Stomach (tissue), 9 donors: Measurements from ENCODE around the gene SGPP2. TPM values are rescaled to one million over a fixed set of nuclear protein-coding genes. Genes with fewer than 3 reads are reported as not detected.

Experiments
- DNase-seq, 2 donors: peaks; one replicate each; pipeline versions ENCODE4 v3.0.0 to v3.0.0-alpha.2; 2013 to 2019
- H3K27ac ChIP-seq, 5 donors: fragments of 200-600 bp in 4 of 5; sonication (generic) in 4 of 5; one replicate each; pipeline ENCODE4 v1.5.1; 2013 to 2019; ENCODE audit warnings: mild to moderate bottlenecking in 1 of 5, moderate library complexity in 1 of 5
- H3K27me3 ChIP-seq, 3 donors: fragments of 200-600 bp; sonication (generic); one replicate each; pipeline ENCODE4 v1.5.1; 2017 to 2019; ENCODE audit warnings: mixed run types in 1 of 3
- H3K36me3 ChIP-seq, 4 donors: fragments of 200-600 bp; sonication (generic); 1 replicate in 3 of 4; 2 replicates in 1 of 4; pipeline ENCODE4 v1.5.1; 2016 to 2019
- H3K4me1 ChIP-seq, 4 donors: fragments of 200-600 bp; sonication (generic); one replicate each; pipeline ENCODE4 v1.5.1; 2016 to 2019
- H3K4me3 ChIP-seq, 4 donors: fragments of 200-600 bp; sonication (generic) in 3 of 4; one replicate each; pipeline ENCODE4 v1.5.1; 2016 to 2019; ENCODE audit warnings: mild to moderate bottlenecking in 1 of 4
- H3K9me3 ChIP-seq, 4 donors: fragments of 200-600 bp; sonication (generic); one replicate each; pipeline ENCODE4 v1.5.1; 2016 to 2019
- EP300 ChIP-seq: sonication (generic); formaldehyde crosslinking; IDR thresholded peaks from one replicate; pipeline ENCODE4 v1.6.1; 2017; ENCODE audit warnings: antibody characterized with exemption
- POLR2A ChIP-seq, 4 donors: fragments of 450-650 bp; IDR thresholded peaks; one replicate each; pipeline ENCODE4 v1.6.1; 2016; ENCODE audit warnings: antibody characterized with exemption in 4 of 4, control low read depth in 2 of 4, mild to moderate bottlenecking in 1 of 4, moderate library complexity in 1 of 4
- POLR2AphosphoS5 ChIP-seq, 3 donors: sonication (generic); formaldehyde crosslinking; IDR thresholded peaks; one replicate each; pipeline ENCODE4 v1.6.1; 2016; ENCODE audit warnings: antibody characterized with exemption in 3 of 3
- WGBS, 5 donors: extraction: QIAGEN DNeasy Blood & Tissue Kit in 3 of 5; methylation state at CpG; one replicate each; pipeline versions ENCODE4 v1.1.5 to v1.1.7; 2013 to 2018; 5-methylcytosine and 5-hydroxymethylcytosine counted together
- intact Hi-C: fragments of 100-400 bp; cut with DNase I; formaldehyde crosslinking; loops from one replicate; pipeline ENCODE4 v1.15.1; 2023; ENCODE audit warnings: low total_unique reads
- polyA plus RNA-seq, 3 donors: library from polyadenylated mRNA; stranded (reverse); fragments of 200-250 nt; gene quantifications; one replicate each; pipeline ENCODE4 v1.2.3, GENCODE V29; 2013
- total RNA-seq, 5 donors: library from RNA; depleted of rRNA; stranded (reverse); fragments of >200 nt; gene quantifications; one replicate each; pipeline versions ENCODE4 v1.1.0 to v1.2.3, GENCODE V29; 2014 to 2016
- TF ChIP-seq, protein P1 (sequence below), 7 experiments: fragments of 450-650 bp in 4 of 7; fragments of 200-600 bp in 3 of 7; sonication (generic) in 3 of 7; IDR thresholded peaks; one replicate each; pipeline ENCODE4 v1.5.1; 2016 to 2019; ENCODE audit warnings: antibody characterized with exemption in 7 of 7, control low read depth in 2 of 7, mild to moderate bottlenecking in 1 of 7
- donor health status: healthy with polysubstance abuse.
- donor health status: Bipolar disorder and iron deficiency.
- donor health status: healthy.

SGPP2 gene
- total and polyA plus RNA-seq, 8 donors = 1.7 to 50.4 (median 21.0) TPM

DNA sequence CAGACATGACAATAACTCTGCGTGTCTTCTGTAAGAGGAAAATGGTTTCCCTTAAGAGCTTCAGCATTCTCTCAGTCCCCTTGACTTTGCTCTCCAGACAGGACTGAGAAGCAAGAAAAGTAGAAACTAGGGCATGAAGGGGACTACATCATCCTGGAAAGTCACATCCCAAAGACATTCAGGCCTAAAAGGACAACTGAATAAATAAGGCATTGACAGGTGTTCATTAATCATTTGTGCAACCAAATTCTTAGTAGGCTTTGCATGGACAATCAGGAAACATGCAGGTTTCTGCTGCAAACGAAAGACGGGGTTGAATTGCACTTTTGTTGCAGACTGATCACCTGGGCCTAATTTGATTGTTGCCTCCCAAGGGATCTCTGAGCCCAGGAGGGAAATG, 1.2 kb upstream of the SGPP2 start:
- 65 to 78% (median 68%) methylated on average over 3 of the region's 3 CpGs for whole genome bisulfite sequencing, 5 donors
- intact Hi-C loops = no loop called here
- no peak overlapping the region for H3K4me3 ChIP-seq
- H3K27ac ChIP-seq = peak overlapping the region in 1 of 5 donors; percentile 86
- H3K4me1 ChIP-seq = peaks cover 13 to 38% (median 18%) of the 10 kb centered on the region in 4 donors
- no peaks in the 10 kb centered on the region for H3K9me3 ChIP-seq
- H3K27me3 ChIP-seq = peaks cover 0 to 50% (median 22%) of the 10 kb centered on the region in 3 donors
- TF ChIP-seq POLR2A (IDR thresholded peaks at IDR 0.05) = no peak
- TF ChIP-seq EP300 = no peak
- TF ChIP-seq POLR2AphosphoS5 (IDR thresholded peaks at IDR 0.05) = no peak
- TF ChIP-seq, protein P1, sequence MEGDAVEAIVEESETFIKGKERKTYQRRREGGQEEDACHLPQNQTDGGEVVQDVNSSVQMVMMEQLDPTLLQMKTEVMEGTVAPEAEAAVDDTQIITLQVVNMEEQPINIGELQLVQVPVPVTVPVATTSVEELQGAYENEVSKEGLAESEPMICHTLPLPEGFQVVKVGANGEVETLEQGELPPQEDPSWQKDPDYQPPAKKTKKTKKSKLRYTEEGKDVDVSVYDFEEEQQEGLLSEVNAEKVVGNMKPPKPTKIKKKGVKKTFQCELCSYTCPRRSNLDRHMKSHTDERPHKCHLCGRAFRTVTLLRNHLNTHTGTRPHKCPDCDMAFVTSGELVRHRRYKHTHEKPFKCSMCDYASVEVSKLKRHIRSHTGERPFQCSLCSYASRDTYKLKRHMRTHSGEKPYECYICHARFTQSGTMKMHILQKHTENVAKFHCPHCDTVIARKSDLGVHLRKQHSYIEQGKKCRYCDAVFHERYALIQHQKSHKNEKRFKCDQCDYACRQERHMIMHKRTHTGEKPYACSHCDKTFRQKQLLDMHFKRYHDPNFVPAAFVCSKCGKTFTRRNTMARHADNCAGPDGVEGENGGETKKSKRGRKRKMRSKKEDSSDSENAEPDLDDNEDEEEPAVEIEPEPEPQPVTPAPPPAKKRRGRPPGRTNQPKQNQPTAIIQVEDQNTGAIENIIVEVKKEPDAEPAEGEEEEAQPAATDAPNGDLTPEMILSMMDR (IDR thresholded peaks at IDR 0.05) = no peak
- no peaks in the 10 kb centered on the region for H3K36me3 ChIP-seq
- no peak for DNase-seq

DNA sequence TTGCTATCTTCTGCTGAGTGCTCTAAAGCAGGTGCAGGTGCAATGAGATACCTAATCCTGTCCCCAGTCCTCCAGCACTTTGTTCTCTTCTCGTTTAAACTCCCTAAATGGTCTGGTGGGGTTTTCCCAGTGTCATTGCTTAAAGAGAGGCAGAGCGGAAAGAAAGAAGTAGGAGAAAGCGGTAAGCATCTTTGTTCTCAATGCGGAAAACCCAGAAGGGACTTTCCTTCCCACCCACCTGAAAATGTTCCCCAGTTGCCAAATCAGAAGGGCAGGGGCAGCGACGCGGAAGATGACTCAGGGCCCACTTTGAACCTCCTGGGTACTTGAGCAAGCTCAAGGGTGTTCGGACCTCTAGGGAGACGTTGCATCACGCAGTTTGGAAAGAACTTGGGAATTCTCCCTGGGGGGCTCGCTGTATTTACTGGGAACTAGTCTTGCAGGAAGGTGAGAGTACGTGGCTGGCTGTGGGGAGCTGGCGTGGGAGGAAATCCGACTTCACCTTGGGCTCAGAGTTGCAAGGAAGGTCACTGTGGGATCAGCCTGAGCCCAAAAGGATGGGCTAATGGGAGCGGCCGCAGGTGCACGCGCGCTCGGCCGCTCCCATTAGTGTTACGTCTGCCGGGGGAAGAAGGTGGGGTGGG, 589 bp upstream of the SGPP2 start:
- intact Hi-C loops = no loop called here
- peaks cover 13 to 38% (median 18%) of the 10 kb centered on the region in 4 donors for H3K4me1 ChIP-seq
- peak overlapping the region; percentile 43 to 95 (median 85) for H3K27ac ChIP-seq
- H3K9me3 ChIP-seq = no peaks in the 10 kb centered on the region
- H3K36me3 ChIP-seq = no peaks in the 10 kb centered on the region
- WGBS, 5 donors = 12 to 34% (median 18%) methylated on average over 14 to 23 of the region's 23 CpGs
- DNase-seq = no peak
- H3K27me3 ChIP-seq = peaks cover 0 to 50% (median 22%) of the 10 kb centered on the region in 3 donors
- TF ChIP-seq POLR2A (IDR thresholded peaks at IDR 0.05) (no peak), POLR2AphosphoS5 (IDR thresholded peaks at IDR 0.05) (no peak), EP300 (no peak)
- TF ChIP-seq, protein P1 (IDR thresholded peaks at IDR 0.05) = no peak
- H3K4me3 ChIP-seq = peak overlapping the region; percentile 58 to 76 (median 67)

DNA sequence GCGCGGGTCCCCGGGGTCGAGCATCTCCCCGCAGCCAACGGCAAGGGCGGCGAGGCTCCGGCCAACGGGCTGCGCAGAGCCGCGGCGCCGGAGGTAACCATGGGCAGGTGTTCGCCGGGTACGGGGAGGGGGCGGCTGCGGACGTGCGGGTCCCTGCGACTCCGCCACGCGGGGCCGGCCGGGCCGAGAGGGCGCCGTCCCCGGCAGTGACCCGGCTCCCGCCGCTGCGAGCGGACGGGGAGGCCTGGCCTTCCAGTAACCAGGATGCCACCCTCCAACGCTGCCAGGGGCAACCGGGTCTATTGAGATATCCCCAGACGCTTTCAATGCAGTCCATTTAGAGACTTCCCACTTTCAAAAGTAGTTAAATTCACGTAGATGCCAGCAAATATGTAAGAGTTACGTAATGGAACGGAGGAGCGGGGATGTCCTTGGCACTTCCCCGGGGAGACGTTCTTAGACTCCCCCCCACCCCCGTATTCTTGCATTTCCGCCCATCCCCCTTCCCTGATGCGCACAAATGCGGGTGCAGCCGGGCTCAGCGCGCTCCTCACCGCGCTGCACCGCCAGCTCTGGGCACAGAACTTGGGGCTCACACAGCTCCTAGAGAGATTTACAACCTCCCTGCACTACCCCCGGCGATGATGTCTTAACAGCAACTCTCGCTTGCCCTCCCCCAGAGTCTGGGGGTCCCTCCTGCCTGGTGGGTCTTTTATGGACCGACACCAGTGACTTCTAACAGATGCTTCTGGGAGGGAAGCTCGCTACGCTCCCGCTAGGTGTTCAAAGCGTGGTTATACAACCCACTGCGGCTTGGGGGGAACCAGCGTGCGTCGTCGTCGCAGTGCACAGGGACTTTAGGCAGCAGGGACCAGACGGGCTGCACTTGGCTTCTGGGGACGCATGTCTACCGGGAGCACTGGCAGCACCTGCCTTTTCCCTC, 657 bp downstream of the SGPP2 start:
- Histone ChIP-seq H3K27ac (peak overlapping the region; percentile 80 to 95 (median 85)), H3K36me3 (no peaks in the 10 kb centered on the region), H3K27me3 (peaks cover 0 to 50% (median 22%) of the 10 kb centered on the region in 3 donors), H3K4me3 (peak overlapping the region; percentile 58 to 76 (median 67)), H3K9me3 (no peaks in the 10 kb centered on the region), H3K4me1 (peaks cover 13 to 38% (median 18%) of the 10 kb centered on the region in 4 donors)
- TF ChIP-seq POLR2AphosphoS5 (IDR thresholded peaks at IDR 0.05) = no peak
- TF ChIP-seq, protein P1 (IDR thresholded peaks at IDR 0.05) = no peak
- TF ChIP-seq POLR2A (IDR thresholded peaks at IDR 0.05) = no peak
- TF ChIP-seq EP300 = no peak
- WGBS, 5 donors = 3 to 10% (median 5%) methylated on average over 35 to 74 of the region's 74 CpGs
- DNase-seq = peak; percentile 46 to 67
- intact Hi-C loops = no loop called here

DNA sequence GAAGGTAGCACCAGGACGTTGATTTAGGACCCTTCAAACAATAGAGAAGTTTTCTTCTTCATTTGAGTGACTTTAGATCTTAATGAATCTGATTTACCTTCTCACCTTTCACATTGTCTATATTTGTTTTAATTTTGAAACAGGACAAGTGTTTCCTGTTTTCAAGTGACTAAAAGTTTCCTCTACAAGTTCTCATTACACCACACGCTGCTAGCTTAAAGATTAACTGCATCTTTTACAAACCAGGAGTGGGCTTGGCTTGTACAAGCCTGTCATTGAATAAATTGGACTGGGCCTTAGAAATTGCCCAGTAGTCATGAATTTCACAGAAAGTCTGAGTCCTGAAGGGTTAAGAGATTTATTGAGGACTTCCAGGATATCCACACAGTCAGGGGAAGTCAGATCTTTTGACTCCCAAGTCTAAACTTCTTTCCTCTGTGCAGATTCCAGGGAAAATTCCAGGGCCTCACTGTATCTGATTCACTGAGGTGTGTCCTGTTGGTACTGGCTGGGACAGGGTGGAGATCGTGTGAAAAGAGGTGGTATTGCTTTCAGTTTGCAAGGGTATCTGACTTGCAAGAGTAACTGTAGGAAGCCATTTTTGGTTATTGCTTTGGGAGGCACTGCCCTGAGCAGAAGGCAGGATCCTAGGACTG, 3.4 kb downstream of the SGPP2 start:
- H3K4me1 ChIP-seq = peaks cover 13 to 38% (median 21%) of the 10 kb centered on the region in 4 donors
- peak in 2 of 3 donors; percentile 56 to 69 for TF ChIP-seq POLR2AphosphoS5 (IDR thresholded peaks at IDR 0.05)
- TF ChIP-seq EP300 = no peak
- TF ChIP-seq, protein P1 (IDR thresholded peaks at IDR 0.05) = no peak
- TF ChIP-seq POLR2A (IDR thresholded peaks at IDR 0.05) = no peak
- H3K27me3 ChIP-seq = peaks cover 0 to 32% (median 22%) of the 10 kb centered on the region in 3 donors
- 9 to 35% (median 25%) methylated on average over 3 of the region's 3 CpGs for WGBS, 5 donors
- H3K4me3 ChIP-seq = no peak overlapping the region
- H3K9me3 ChIP-seq = no peaks in the 10 kb centered on the region
- H3K27ac ChIP-seq = peak overlapping the region; percentile 37 to 86 (median 85)
- intact Hi-C loops = no loop called here
- DNase-seq = peak; percentile 40 to 87
- H3K36me3 ChIP-seq = no peaks in the 10 kb centered on the region
